Parathyroid adenoma (tissue), 2 donors: ENCODE data around the gene NME7.

Experiments
- H2AFZ ChIP-seq: fragments of 300-600 bp; sonication (generic); one replicate; pipeline ENCODE4 v1.7.0; 2017; ENCODE audit warnings: antibody characterized with exemption, mild to moderate bottlenecking
- H3K27ac ChIP-seq: fragments of 300-600 bp; sonication (generic); one replicate; pipeline ENCODE4 v1.7.0; 2017
- H3K27me3 ChIP-seq: fragments of 300-600 bp; sonication (generic); one replicate; pipeline ENCODE4 v1.7.0; 2017; ENCODE audit warnings: low read length; ENCODE audit not compliant: control insufficient read depth, insufficient read depth
- H3K36me3 ChIP-seq: fragments of 300-600 bp; sonication (generic); one replicate; pipeline ENCODE4 v1.7.0; 2017; ENCODE audit warnings: low read length; ENCODE audit not compliant: control insufficient read depth, insufficient read depth
- H3K4me1 ChIP-seq: fragments of 300-600 bp; sonication (generic); one replicate; pipeline ENCODE4 v1.7.0; 2017; ENCODE audit warnings: control low read depth
- H3K4me2 ChIP-seq: fragments of 300-600 bp; sonication (generic); one replicate; pipeline ENCODE4 v1.7.0; 2017; ENCODE audit warnings: low read length
- H3K4me3 ChIP-seq: fragments of 300-600 bp; sonication (generic); one replicate; pipeline ENCODE4 v1.7.0; 2017; ENCODE audit warnings: low read depth, low read length
- H3K79me2 ChIP-seq: fragments of 300-600 bp; sonication (generic); one replicate; pipeline ENCODE4 v1.7.0; 2017; ENCODE audit warnings: control low read depth
- H3K9ac ChIP-seq: fragments of 300-600 bp; sonication (generic); one replicate; pipeline ENCODE4 v1.7.0; 2017; ENCODE audit warnings: mild to moderate bottlenecking
- H3K9me3 ChIP-seq: fragments of 300-600 bp; sonication (generic); one replicate; pipeline ENCODE4 v1.7.0; 2017; ENCODE audit warnings: low read length; ENCODE audit not compliant: control insufficient read depth
- TF ChIP-seq, protein P1 (sequence below): fragments of 300-600 bp; sonication (generic); IDR thresholded peaks from one replicate; pipeline ENCODE4 v1.7.0; 2017; ENCODE audit warnings: antibody characterized with exemption, mild to moderate bottlenecking
- donor health status: primary hyperparathyroidism.

The NME7 gene

DNA sequence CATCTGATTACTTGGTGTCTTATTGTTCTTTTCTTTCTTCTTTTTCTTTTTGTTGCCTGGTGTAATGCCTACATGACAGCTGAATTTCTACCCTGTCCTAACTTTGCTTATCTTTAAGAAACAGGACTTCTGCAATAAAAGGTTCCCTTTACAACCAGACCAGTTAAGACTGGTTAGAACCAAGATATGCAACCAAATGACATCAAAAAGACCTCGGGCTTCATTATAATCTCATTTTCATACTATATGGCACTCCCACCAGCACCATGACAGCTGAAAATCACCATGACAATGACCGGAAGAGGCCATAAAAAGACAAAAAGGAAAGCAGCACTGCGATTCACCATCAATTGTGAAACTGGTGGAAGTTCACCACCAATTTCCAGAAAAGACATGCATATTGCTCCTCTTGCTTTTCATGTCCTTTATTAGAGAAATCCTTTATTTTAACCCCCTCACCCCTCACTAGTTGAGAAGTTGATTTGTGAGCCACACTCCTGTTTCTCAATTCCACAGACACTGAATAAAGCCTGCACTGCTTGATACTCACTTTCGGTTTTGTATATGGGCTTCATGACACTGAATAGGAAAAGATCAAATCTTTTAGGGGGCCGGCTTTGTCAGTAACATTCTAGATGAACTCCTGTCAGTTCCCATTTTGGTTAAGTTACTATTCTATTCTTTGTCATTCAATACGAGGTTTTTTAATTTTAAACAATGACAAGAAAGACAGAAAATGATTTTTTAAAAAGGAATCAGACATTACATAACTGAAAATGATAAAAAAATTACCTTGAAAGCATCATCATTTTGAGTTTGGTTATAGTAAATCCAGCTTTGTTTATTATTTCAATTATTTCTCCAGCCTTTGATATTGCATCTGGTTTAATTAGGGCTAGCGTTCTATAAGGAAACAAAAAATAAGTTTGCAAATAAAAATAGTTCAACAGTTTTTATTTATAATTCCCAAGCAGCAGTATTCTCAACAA lies 58.1 kb downstream of the NME7 start:
- Histone ChIP-seq H3K27ac (no peak overlapping the region), H2AFZ (no peak overlapping the region), H3K9ac (no peak overlapping the region), H3K4me3 (no peak overlapping the region), H3K4me2 (no peak overlapping the region), H3K36me3 (no peaks in the 10 kb centered on the region), H3K9me3 (no peaks in the 10 kb centered on the region), H3K79me2 (no peaks in the 10 kb centered on the region), H3K4me1 (no peaks in the 10 kb centered on the region), H3K27me3 (no peaks in the 10 kb centered on the region)
- TF ChIP-seq, protein P1, sequence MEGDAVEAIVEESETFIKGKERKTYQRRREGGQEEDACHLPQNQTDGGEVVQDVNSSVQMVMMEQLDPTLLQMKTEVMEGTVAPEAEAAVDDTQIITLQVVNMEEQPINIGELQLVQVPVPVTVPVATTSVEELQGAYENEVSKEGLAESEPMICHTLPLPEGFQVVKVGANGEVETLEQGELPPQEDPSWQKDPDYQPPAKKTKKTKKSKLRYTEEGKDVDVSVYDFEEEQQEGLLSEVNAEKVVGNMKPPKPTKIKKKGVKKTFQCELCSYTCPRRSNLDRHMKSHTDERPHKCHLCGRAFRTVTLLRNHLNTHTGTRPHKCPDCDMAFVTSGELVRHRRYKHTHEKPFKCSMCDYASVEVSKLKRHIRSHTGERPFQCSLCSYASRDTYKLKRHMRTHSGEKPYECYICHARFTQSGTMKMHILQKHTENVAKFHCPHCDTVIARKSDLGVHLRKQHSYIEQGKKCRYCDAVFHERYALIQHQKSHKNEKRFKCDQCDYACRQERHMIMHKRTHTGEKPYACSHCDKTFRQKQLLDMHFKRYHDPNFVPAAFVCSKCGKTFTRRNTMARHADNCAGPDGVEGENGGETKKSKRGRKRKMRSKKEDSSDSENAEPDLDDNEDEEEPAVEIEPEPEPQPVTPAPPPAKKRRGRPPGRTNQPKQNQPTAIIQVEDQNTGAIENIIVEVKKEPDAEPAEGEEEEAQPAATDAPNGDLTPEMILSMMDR, result no peak

DNA sequence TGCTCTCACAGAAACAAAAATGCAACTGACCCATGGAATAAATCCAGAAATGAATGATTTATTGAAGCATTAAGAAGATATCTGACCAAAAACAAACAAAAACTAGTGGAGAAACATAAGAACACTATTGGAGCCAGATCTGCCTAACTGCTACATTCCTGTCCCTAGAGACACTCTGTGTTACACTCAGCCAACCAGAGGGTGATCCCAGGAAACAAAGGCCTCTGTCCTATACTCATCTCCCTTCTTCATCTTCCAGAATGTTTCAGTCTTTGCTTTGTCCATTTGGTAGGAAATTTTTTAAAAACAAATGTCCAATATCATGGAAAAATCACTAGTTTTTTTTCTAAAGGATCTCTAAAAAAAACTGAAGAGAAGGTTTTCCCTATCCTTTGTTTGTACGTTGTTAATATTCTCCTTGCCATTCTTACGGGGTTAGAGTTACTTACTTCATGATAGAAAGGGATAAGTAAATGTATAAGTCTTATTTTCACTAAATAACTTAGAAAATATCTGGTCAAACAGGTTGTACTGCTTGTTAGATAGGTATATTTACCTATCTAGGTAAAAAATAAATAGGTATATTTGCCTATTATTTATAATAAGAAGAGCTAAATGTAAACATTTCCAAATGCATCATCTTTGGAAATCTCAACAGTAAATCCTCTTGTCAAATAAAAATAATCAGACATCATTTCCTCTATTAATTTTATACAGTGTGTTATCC lies 59.1 kb downstream of the NME7 start:
- H3K79me2 ChIP-seq, result no peaks in the 10 kb centered on the region
- no peak overlapping the region for H3K4me3 ChIP-seq
- H3K4me1 ChIP-seq, result no peaks in the 10 kb centered on the region
- H2AFZ ChIP-seq, result no peak overlapping the region
- H3K9me3 ChIP-seq, result no peaks in the 10 kb centered on the region
- H3K36me3 ChIP-seq, result no peaks in the 10 kb centered on the region
- no peak overlapping the region for H3K27ac ChIP-seq
- no peak overlapping the region for H3K9ac ChIP-seq
- no peak overlapping the region for H3K4me2 ChIP-seq
- H3K27me3 ChIP-seq, result no peaks in the 10 kb centered on the region
- TF ChIP-seq, protein P1, result no peak

DNA sequence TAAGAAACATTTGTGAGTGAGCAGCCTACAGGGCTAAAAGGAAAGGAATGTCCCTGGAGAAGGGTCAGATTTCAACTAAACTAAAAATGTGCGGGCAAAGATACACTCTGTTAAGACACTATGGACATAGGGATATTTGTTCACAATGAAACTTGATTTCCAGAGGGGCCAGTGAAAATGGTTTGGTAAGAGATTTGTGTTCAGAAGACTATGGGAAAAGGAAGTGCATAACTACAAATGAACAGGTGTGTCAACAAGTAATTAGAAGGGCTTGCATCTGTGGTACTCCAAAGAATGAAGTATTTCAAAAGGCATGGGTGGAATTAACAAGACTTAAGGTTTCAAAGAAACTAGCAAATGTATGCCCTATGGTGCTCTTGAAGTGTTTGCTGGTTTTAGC lies 60.4 kb downstream of the NME7 start:
- Histone ChIP-seq H3K79me2 (no peaks in the 10 kb centered on the region), H3K4me2 (no peak overlapping the region), H3K4me3 (no peak overlapping the region), H2AFZ (no peak overlapping the region), H3K4me1 (no peaks in the 10 kb centered on the region), H3K36me3 (no peaks in the 10 kb centered on the region), H3K9me3 (no peaks in the 10 kb centered on the region), H3K27me3 (no peaks in the 10 kb centered on the region), H3K27ac (no peak overlapping the region), H3K9ac (no peak overlapping the region)
- TF ChIP-seq, protein P1, result no peak

DNA sequence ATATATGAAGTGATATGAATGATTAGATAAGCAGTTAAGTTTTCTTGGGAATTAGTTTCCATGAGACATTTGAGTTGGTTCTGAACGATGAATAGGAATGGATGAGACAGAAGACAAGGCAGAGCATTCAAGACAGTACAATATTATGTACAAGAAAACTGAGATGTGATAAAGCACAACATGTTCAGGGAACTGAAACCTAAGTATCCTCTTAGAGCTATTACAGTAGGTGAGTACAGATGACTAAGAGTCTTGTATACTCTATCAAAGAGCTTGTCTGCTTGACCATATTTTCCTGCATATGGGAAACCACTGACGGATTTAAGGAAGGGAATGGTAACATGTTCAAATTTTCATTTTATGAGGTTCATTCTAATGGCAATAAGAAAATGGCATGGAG lies 61.6 kb downstream of the NME7 start:
- Histone ChIP-seq H3K9ac (no peak overlapping the region), H3K4me1 (no peaks in the 10 kb centered on the region)

More for the DNA sequence above, 61.6 kb downstream of the NME7 start:
- Histone ChIP-seq H3K36me3 (no peaks in the 10 kb centered on the region), H2AFZ (no peak overlapping the region), H3K79me2 (no peaks in the 10 kb centered on the region), H3K27ac (no peak overlapping the region), H3K4me2 (no peak overlapping the region), H3K9me3 (no peaks in the 10 kb centered on the region), H3K4me3 (no peak overlapping the region), H3K27me3 (no peaks in the 10 kb centered on the region)
- TF ChIP-seq, protein P1, result no peak
